RWPE2 (cell line): ENCODE results near the gene SIGLEC6.

Source experiments
- ATAC-seq: fragments of 200-7000 bp; cut with Tn5 transposase; 3 replicates; pipeline ENCODE4 v1.9.1; 2021; ENCODE audit warnings: low read depth
- DNase-seq: peaks from one replicate; pipeline ENCODE4 v3.0.0-alpha.2; 2020; ENCODE audit warnings: low spot score
- H3K27ac ChIP-seq: fragments of 450-650 bp; 2 replicates; pipeline ENCODE4 v1.5.1; 2017; ENCODE audit warnings: mild to moderate bottlenecking; ENCODE audit not compliant: poor library complexity, severe bottlenecking
- H3K27me3 ChIP-seq: fragments of 250-450 bp; sonication (Bioruptor Pico); 2 replicates; pipeline ENCODE4 v1.5.1; 2021; ENCODE audit warnings: mild to moderate bottlenecking, moderate library complexity; ENCODE audit not compliant: insufficient read depth, poor library complexity, severe bottlenecking
- H3K36me3 ChIP-seq: fragments of 250-450 bp; sonication (Bioruptor Pico); 2 replicates; pipeline ENCODE4 v1.5.1; 2020; ENCODE audit warnings: low read depth, mild to moderate bottlenecking, moderate library complexity
- H3K4me1 ChIP-seq: fragments of 250-450 bp; sonication (Bioruptor Pico); 2 replicates; pipeline ENCODE4 v1.5.1; 2021; ENCODE audit warnings: mild to moderate bottlenecking, moderate library complexity; ENCODE audit not compliant: insufficient read depth, poor library complexity, severe bottlenecking
- H3K4me3 ChIP-seq: fragments of 250-450 bp; sonication (Bioruptor Pico); 2 replicates; pipeline ENCODE4 v1.5.1; 2021; ENCODE audit warnings: mild to moderate bottlenecking, moderate library complexity; ENCODE audit not compliant: severe bottlenecking
- H3K9me3 ChIP-seq: fragments of 250-450 bp; sonication (Bioruptor Pico); 2 replicates; pipeline ENCODE4 v1.5.1; 2021; ENCODE audit warnings: mild to moderate bottlenecking, moderate library complexity; ENCODE audit not compliant: severe bottlenecking
- CTCF ChIP-seq: fragments of 450-650 bp; IDR thresholded peaks from one replicate; pipeline ENCODE4 v1.5.1; 2017; ENCODE audit warnings: mild to moderate bottlenecking, moderate library complexity; ENCODE audit not compliant: poor library complexity, severe bottlenecking

SIGLEC6 gene

GRCh38 chr19:51566489-51567100, 35.1 kb upstream of the SIGLEC6 start:
- H3K27me3 ChIP-seq: peaks cover 11% of the 10 kb centered on the region
- ATAC-seq (no peak), DNase-seq (no peak)
- no peak overlapping the region for H3K4me3 ChIP-seq
- no peak for TF ChIP-seq CTCF
- H3K36me3 ChIP-seq: no peaks in the 10 kb centered on the region
- H3K4me1 ChIP-seq: peaks cover 3% of the 10 kb centered on the region
- no peaks in the 10 kb centered on the region for H3K9me3 ChIP-seq
- no peak overlapping the region for H3K27ac ChIP-seq

GRCh38 chr19:51565583-51565982, 34.1 kb upstream of the SIGLEC6 start:
- no peak overlapping the region for H3K4me3 ChIP-seq
- H3K27ac ChIP-seq: no peak overlapping the region
- H3K27me3 ChIP-seq: peaks cover 11% of the 10 kb centered on the region
- ATAC-seq: no peak
- H3K4me1 ChIP-seq: peaks cover 2% of the 10 kb centered on the region
- DNase-seq: no peak
- no peaks in the 10 kb centered on the region for H3K36me3 ChIP-seq
- H3K9me3 ChIP-seq: no peaks in the 10 kb centered on the region
- no peak for TF ChIP-seq CTCF

- Histone ChIP-seq H3K27me3 (peaks cover 11% of the 10 kb centered on the region), H3K27ac (no peak overlapping the region), H3K36me3 (no peaks in the 10 kb centered on the region), H3K4me1 (no peaks in the 10 kb centered on the region), H3K4me3 (no peak overlapping the region), H3K9me3 (no peaks in the 10 kb centered on the region)
- no peak for TF ChIP-seq CTCF
- DNase-seq (no peak), ATAC-seq (no peak)
Observed at GRCh38 chr19:51564791-51565190, 33.3 kb upstream of the SIGLEC6 start.

GRCh38 chr19:51560339-51560738, 28.9 kb upstream of the SIGLEC6 start:
- H3K27me3 ChIP-seq: peaks cover 3% of the 10 kb centered on the region
- ATAC-seq: no peak
- H3K27ac ChIP-seq: no peak overlapping the region
- no peaks in the 10 kb centered on the region for H3K4me1 ChIP-seq
- no peak for TF ChIP-seq CTCF
- no peak for DNase-seq
- no peak overlapping the region for H3K4me3 ChIP-seq
- no peaks in the 10 kb centered on the region for H3K36me3 ChIP-seq
- H3K9me3 ChIP-seq: no peaks in the 10 kb centered on the region

- H3K36me3 ChIP-seq: no peaks in the 10 kb centered on the region
- ATAC-seq: no peak
- no peaks in the 10 kb centered on the region for H3K9me3 ChIP-seq
- peaks cover 3% of the 10 kb centered on the region for H3K27me3 ChIP-seq
- TF ChIP-seq CTCF: no peak
- no peak overlapping the region for H3K4me3 ChIP-seq
- H3K4me1 ChIP-seq: no peaks in the 10 kb centered on the region
- H3K27ac ChIP-seq: no peak overlapping the region
- no peak for DNase-seq
Observed at GRCh38 chr19:51559240-51559639, 27.8 kb upstream of the SIGLEC6 start.
